Esophagus muscularis mucosa (tissue), 4 donors: Measurements from ENCODE around the gene CYBRD1. TPM values are rescaled to one million over a fixed set of nuclear protein-coding genes. Genes with fewer than 3 reads are reported as not detected.

ENCODE experiments used
- DNase-seq: peaks from one replicate; pipeline ENCODE4 v3.0.0-alpha.2; 2017; ENCODE audit errors: extremely low spot score
- H3K27ac ChIP-seq, 4 donors: fragments of 200-600 bp; sonication (generic); replicated peaks in 1 of 4; 1 replicate in 3 of 4; 2 replicates in 1 of 4; pipeline ENCODE4 v1.5.1; 2016 to 2019; ENCODE audit warnings: mild to moderate bottlenecking in 1 of 4
- H3K27me3 ChIP-seq, 4 donors: fragments of 200-600 bp; sonication (generic); one replicate each; pipeline versions ENCODE4 v1.5.1 to v1.6.0; 2016 to 2019
- H3K36me3 ChIP-seq, 4 donors: fragments of 200-600 bp; sonication (generic); one replicate each; pipeline ENCODE4 v1.5.1; 2016 to 2019
- H3K4me1 ChIP-seq, 4 donors: fragments of 200-600 bp; sonication (generic); one replicate each; pipeline ENCODE4 v1.5.1; 2016 to 2019
- H3K4me3 ChIP-seq, 4 donors: fragments of 200-600 bp; sonication (generic); 1 replicate in 2 of 4; 2 replicates in 2 of 4; pipeline ENCODE4 v1.5.1; 2016 to 2019; ENCODE audit warnings: mild to moderate bottlenecking in 4 of 4, moderate library complexity in 1 of 4
- H3K9me3 ChIP-seq, 4 donors: fragments of 200-600 bp; sonication (generic); 1 replicate in 3 of 4; 2 replicates in 1 of 4; pipeline ENCODE4 v1.5.1; 2016 to 2019
- EP300 ChIP-seq: sonication (generic); formaldehyde crosslinking; IDR thresholded peaks from one replicate; pipeline ENCODE4 v1.6.1; 2017; ENCODE audit warnings: antibody characterized with exemption
- POLR2A ChIP-seq: fragments of 450-650 bp; IDR thresholded peaks from one replicate; pipeline ENCODE4 v1.6.1; 2017; ENCODE audit warnings: antibody characterized with exemption, moderate library complexity, mild to moderate bottlenecking, low read depth
- POLR2AphosphoS5 ChIP-seq, 2 donors: sonication (generic); formaldehyde crosslinking; IDR thresholded peaks; one replicate each; pipeline ENCODE4 v1.6.1; 2017; ENCODE audit warnings: antibody characterized with exemption in 2 of 2
- WGBS: methylation state at CpG from one replicate; pipeline ENCODE4 v1.1.5; 2018; 5-methylcytosine and 5-hydroxymethylcytosine counted together
- intact Hi-C: fragments of 100-400 bp; cut with DNase I; formaldehyde crosslinking; loops from one replicate; pipeline ENCODE4 v1.15.1; 2023
- total RNA-seq, 4 donors: library from RNA; depleted of rRNA; stranded (reverse); fragments of >200 nt; gene quantifications; one replicate each; pipeline versions ENCODE4 v1.1.0 to v1.2.1, GENCODE V29; 2016
- TF ChIP-seq, protein P1 (sequence below), 3 experiments: fragments of 200-600 bp in 2 of 3; fragments of 450-650 bp in 1 of 3; sonication (generic) in 2 of 3; IDR thresholded peaks; one replicate each; pipeline ENCODE4 v1.5.1; 2017 to 2019; ENCODE audit warnings: antibody characterized with exemption in 3 of 3, mild to moderate bottlenecking in 2 of 3, moderate library complexity in 1 of 3

The CYBRD1 gene
- total RNA-seq, 4 donors from 2014 or later, result 133 to 281 (median 197) TPM

DNA sequence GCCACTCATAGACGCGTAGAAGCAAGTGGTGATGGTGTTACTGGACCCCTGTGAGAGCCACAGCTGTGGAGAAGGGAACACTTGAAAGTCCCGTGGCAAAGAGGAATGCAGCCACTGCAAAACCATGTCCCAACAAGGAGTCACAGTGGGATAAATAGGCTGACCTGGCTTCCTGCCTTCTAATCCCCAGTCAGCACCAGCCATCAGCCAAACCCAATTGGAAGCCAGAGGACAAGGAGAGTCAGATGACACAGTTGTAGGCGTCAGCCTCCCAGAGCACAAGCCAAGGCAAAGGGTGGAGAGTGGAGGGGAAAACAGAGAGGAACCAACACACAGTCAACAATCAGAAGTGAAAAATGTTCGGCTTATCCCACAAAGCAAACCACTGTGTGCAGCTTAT, 5.5 kb upstream of the CYBRD1 start:
- no peak overlapping the region for H3K27ac ChIP-seq
- peak; percentile 60 for DNase-seq
- 87% methylated on average over 5 of the region's 5 CpGs for WGBS
- no peaks in the 10 kb centered on the region for H3K27me3 ChIP-seq
- H3K36me3 ChIP-seq, result no peaks in the 10 kb centered on the region
- intact Hi-C loops, result no loop called here
- no peak overlapping the region for H3K4me3 ChIP-seq
- TF ChIP-seq, protein P1, sequence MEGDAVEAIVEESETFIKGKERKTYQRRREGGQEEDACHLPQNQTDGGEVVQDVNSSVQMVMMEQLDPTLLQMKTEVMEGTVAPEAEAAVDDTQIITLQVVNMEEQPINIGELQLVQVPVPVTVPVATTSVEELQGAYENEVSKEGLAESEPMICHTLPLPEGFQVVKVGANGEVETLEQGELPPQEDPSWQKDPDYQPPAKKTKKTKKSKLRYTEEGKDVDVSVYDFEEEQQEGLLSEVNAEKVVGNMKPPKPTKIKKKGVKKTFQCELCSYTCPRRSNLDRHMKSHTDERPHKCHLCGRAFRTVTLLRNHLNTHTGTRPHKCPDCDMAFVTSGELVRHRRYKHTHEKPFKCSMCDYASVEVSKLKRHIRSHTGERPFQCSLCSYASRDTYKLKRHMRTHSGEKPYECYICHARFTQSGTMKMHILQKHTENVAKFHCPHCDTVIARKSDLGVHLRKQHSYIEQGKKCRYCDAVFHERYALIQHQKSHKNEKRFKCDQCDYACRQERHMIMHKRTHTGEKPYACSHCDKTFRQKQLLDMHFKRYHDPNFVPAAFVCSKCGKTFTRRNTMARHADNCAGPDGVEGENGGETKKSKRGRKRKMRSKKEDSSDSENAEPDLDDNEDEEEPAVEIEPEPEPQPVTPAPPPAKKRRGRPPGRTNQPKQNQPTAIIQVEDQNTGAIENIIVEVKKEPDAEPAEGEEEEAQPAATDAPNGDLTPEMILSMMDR (IDR thresholded peaks at IDR 0.05), result no peak
- TF ChIP-seq POLR2AphosphoS5 (IDR thresholded peaks at IDR 0.05), result no peak
- no peak for TF ChIP-seq POLR2A
- TF ChIP-seq EP300, result no peak
- H3K9me3 ChIP-seq, result no peaks in the 10 kb centered on the region
- H3K4me1 ChIP-seq, result peaks cover 6 to 10% (median 9%) of the 10 kb centered on the region in 4 donors

DNA sequence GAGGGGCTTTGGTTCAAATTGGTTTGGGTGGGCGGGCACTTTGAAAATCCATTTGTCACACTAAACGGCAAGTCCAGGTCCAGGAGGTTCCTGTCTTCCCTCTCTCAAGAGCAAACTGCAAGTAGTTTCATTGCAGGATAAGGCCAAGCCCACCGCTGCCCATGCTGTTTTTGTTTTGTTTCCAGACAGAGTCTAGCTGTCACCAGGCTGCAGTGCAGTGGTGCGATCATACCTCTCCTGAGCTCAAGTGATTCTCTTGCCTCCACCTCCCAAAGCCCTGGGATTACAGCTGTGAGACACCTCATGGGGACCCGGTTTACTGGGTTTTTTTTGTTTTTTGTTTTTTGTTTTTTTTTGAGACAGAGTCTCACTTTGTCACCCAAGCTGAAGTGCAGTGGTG, 1.8 kb upstream of the CYBRD1 start:
- no peaks in the 10 kb centered on the region for H3K36me3 ChIP-seq
- H3K27ac ChIP-seq, result no peak overlapping the region
- no peaks in the 10 kb centered on the region for H3K9me3 ChIP-seq
- DNase-seq, result peak; percentile 64
- 84% methylated on average over 5 of the region's 5 CpGs for WGBS
- H3K27me3 ChIP-seq, result no peaks in the 10 kb centered on the region
- H3K4me1 ChIP-seq, result peaks cover 12 to 32% (median 27%) of the 10 kb centered on the region in 4 donors
- TF ChIP-seq POLR2A (no peak), POLR2AphosphoS5 (IDR thresholded peaks at IDR 0.05) (no peak), EP300 (no peak)
- TF ChIP-seq, protein P1 (IDR thresholded peaks at IDR 0.05), result no peak
- intact Hi-C loops, result loop anchor here (5.0 kb wide), 2 partner anchors 548 to 588 kb away; no protein-coding TSS in a partner anchor
- no peak overlapping the region for H3K4me3 ChIP-seq

DNA sequence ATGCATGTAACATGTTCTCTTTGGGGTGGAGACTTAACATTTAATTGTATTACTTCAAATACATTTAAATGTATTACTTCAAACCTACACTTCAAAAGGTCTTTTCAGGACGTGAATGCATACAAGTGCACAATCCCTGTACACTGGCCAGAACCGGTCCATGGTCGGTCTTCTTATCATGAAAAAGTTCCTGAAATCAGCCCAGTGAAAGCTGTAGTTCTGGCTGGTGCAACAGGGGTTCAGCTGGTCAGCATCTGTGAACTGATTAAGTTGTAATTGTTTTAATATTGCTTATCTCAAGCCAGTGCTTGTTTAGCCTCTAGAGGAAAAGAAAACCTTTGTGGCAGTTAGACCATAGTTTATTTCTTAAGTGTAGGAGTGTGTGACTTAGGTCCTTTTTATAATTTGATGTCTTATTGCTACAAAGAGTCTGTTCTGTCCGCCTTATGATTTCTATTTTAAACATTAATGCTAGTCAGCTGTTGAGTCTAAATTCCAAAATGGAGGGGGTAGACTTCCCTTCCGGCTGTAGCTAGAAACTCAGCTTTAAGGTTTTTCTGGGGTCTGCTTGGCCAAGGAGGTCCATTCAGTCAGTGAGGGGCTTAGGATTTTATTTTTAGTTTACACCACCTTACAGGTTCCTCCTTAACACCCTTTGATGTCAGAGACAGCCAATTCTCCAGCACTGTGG, 768 bp upstream of the CYBRD1 start:
- H3K9me3 ChIP-seq, result no peaks in the 10 kb centered on the region
- intact Hi-C loops, result loop anchor here (5.0 kb wide), 2 partner anchors 549 to 589 kb away; no protein-coding TSS in a partner anchor
- H3K36me3 ChIP-seq, result no peaks in the 10 kb centered on the region
- TF ChIP-seq POLR2AphosphoS5 (IDR thresholded peaks at IDR 0.05) (no peak), EP300 (no peak), POLR2A (no peak)
- TF ChIP-seq, protein P1 (IDR thresholded peaks at IDR 0.05), result no peak
- H3K4me1 ChIP-seq, result peaks cover 12 to 40% (median 29%) of the 10 kb centered on the region in 4 donors
- H3K27me3 ChIP-seq, result no peaks in the 10 kb centered on the region
- peak overlapping the region; percentile 88 to 94 (median 92) for H3K27ac ChIP-seq
- DNase-seq, result no peak
- peak overlapping the region; percentile 84 to 98 (median 93) for H3K4me3 ChIP-seq
- WGBS, result 59% methylated on average over 5 of the region's 5 CpGs

DNA sequence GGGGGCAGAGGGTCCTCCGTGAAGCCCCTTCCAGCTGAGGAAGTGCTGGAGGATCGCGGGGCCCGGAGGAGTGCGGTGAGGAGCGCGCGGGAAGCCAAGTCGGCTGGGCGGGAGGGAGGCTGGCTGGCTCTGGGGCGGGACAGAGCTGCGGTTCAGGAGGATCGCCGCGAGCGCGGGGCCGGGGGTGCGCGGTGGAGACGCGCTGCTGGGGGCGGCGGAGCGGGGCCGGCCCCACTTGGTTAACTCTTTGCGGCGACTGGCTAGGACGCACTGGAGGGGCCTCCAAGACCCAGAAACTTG, 464 bp downstream of the CYBRD1 start:
- Histone ChIP-seq H3K4me1 (peaks cover 12 to 43% (median 29%) of the 10 kb centered on the region in 4 donors), H3K36me3 (no peaks in the 10 kb centered on the region), H3K9me3 (no peaks in the 10 kb centered on the region), H3K27ac (peak overlapping the region; percentile 88 to 94 (median 92)), H3K4me3 (peak overlapping the region; percentile 84 to 98 (median 93)), H3K27me3 (no peaks in the 10 kb centered on the region)
- TF ChIP-seq, protein P1 (IDR thresholded peaks at IDR 0.05), result no peak
- TF ChIP-seq EP300 (no peak), POLR2AphosphoS5 (IDR thresholded peaks at IDR 0.05) (no peak)
- intact Hi-C loops, result loop anchor here (5.0 kb wide), 2 partner anchors 550 to 590 kb away; no protein-coding TSS in a partner anchor
- no peak for DNase-seq
- 0% methylated on average over 1 of the region's 29 CpGs for WGBS
